Suppressor macrophage (primary cell): ENCODE results near the gene CCDC188.

Experiments used
- DNase-seq, 4 experiments: peaks; one replicate each; pipeline ENCODE4 v3.0.0-alpha.2; 2020 to 2022

CCDC188 gene

GRCh38 chr22:20102203-20102780 lies 48.6 kb downstream of the CCDC188 start:
- DNase-seq: no peak

- DNase-seq: no peak
Measured at GRCh38 chr22:20101638-20102037, 49.2 kb downstream of the CCDC188 start.

- DNase-seq: no peak
Measured at GRCh38 chr22:20099099-20099711, 51.6 kb downstream of the CCDC188 start.
